CD4-positive, alpha-beta T cell treated with Interferon gamma for 1 hour (primary cell): ENCODE data around the gene PPP3R2.
"Not testable (repeated sequence)": the region's sequence is repeated elsewhere in the genome, so short reads cannot be mapped to it uniquely, and the experiment has no call there.

Experiments used
- DNase-seq: peaks from one replicate; pipeline ENCODE4 v3.0.0-alpha.2; 2020

Gene PPP3R2, protein sequence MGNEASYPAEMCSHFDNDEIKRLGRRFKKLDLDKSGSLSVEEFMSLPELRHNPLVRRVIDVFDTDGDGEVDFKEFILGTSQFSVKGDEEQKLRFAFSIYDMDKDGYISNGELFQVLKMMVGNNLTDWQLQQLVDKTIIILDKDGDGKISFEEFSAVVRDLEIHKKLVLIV

DNA sequence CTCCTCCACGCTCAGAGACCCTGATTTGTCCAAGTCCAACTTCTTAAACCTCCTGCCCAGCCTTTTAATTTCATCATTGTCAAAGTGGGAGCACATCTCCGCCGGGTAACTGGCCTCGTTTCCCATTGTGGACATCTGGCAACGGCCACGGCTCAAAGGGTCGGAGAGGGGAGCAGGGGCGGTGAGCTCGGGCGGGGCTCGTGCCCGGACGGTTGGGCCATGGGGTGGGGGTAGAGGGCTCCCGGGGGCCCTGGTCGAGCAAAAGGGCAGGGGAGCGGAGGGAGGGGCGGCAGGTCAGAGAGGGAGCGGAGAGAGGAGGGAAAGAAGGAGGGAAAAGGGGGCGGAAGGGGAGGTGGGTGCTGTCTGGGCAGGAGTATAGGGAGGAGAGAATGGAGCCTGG, at the start of gene PPP3R2:
Gene PPP3R2 (minus strand): TSS at position 174 of the 400 bp plus-strand sequence. CDS start 48 bp downstream, at position 126.
- no peak for DNase-seq

DNA sequence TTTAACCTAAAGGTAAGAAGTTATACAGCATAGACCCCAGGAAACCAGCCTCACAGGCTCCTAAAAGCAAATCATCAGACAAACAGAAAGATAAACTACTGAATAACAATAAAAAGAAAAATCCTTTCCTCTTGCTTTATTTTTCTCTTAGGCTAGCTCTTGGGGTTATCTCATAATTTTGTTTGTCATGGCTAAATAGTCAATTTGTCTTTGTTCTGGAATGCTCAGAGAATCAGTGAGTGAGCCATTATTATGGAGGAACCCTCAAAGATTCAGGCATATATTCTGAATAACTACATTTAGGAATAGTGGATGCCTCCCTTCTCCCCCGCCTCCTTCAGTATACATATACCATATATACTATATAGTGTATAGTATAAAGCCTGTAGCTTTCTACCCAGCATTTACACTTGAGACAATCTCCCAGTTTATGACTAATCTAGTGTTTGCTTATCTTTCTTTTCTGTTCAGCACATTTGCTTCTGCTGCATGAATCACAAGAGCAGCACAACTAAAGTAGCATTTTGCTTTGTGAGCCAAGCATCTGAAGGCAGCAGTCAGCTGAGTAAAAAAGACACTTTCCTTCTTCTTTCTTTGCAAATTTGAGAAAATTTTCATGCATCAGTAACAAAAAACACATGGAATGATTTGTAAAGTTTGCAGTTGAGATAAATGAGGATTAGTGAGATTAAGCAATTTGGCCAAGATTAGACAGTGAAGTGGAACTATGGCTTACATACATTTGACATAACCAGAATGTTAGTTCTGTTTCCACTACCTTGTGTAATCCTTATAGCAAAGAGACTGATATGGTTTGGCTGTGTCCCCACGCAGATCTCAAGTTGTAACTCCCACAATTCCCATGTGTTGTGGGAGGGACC, 45.3 kb upstream of the PPP3R2 start:
- DNase-seq, result no peak

- no peak for DNase-seq
Observed at GRCh38 chr9:101639311-101639710, 44.5 kb upstream of the PPP3R2 start.

- DNase-seq, result no peak
Observed at GRCh38 chr9:101636247-101636646, 41.5 kb upstream of the PPP3R2 start.

GRCh38 chr9:101635473-101635872, 40.7 kb upstream of the PPP3R2 start:
- no peak for DNase-seq

- DNase-seq, result no peak
Observed at GRCh38 chr9:101634741-101635409, 40.1 kb upstream of the PPP3R2 start.

DNA sequence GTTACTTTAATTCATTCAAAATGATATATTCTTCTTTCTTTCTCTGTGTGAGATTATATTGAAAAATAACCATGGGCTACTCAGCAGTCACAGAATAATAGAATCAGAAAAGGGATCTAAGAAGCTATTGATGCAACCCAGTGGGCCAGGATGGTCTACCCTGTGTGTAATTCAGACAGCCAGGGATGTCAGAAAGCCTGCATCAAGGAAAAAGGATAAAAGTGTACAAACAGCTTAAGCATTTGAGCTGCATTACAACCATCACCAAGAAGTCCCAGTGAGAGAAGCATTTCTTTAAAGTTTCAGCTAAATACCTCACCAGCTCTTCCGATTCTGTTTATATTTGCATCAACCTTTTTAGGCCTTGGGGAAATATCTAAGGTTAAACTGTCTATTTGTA, 37.8 kb upstream of the PPP3R2 start:
- no peak for DNase-seq

DNA sequence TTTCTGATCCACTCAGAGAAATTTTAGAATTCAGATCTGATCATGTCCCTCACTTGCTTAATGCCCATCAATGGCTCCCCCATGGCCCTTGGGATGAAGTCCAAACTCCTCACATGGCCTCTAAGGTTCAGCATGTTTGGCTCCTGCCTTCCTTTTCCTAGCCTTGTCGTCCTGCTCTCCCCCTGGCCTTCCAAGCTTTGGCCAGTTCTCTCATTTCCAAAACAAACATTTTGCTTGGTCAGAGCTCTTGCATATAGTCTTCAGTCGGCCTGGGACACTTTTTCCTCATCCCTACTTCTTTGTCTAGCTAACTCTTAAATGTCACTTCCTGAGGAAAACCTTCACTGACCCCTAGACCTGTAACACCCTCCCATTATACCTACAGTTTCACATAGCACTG, 37.1 kb upstream of the PPP3R2 start:
- no peak for DNase-seq

DNA sequence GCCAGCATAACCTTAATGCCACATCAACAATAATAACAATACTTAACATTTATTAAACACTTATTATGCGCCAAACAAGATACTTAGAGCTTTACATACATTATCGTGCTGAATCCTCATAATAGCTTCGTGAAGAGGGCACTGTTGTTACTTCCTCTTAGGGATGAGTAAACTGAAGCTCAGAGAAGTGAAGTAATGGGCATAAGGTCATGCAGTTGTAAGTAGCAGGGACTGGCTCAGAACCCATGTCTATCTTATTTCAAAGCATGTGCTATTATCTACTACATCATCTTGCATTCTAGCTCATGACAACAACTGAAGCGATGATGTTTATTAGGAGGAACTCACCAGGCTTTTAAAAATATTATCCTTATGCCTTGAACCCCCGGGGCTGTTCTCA, 34.9 kb upstream of the PPP3R2 start:
- DNase-seq, result no peak

DNA sequence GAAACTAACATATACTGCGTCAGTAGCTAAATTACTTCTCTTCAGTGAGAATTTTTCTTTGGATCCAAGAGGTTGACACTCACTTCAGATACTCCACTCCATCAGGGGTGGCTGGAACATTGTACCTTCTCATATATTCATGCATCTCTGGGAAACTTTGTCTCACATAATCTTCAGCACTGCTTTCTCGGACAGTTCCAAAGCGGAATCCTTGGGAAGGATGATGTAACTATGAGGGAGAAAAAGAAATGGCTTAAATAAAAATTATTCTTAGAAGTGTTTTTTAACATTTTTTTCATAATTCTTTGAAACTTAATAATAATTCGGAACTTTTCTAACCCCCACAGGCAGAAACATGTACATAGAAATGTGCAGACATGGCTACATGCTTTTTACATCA, 33.4 kb upstream of the PPP3R2 start:
- DNase-seq, result no peak

GRCh38 chr9:101626295-101626694, 31.5 kb upstream of the PPP3R2 start:
- no peak for DNase-seq

GRCh38 chr9:101625876-101626275, 31.1 kb upstream of the PPP3R2 start:
- DNase-seq, result no peak

DNA sequence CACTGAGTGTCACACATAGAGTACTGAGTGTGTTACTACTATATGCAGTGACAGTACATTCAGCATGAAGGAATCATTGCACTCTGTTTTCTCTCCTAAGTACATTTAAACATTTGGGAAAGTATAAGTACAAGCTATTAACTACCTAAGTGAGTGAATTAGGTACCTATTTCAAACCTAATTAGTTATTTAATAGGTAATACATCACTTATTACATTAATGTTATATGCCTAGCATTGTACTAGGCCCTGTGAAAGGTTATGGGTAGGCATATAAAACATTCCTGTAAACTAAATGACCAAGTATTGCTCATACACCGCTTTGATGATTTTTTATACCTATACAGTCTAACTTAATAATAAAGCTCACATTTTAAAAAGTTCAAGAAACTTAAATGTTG, 25.7 kb upstream of the PPP3R2 start:
- no peak for DNase-seq

- DNase-seq, result no peak
Observed at GRCh38 chr9:101618698-101619097, 23.9 kb upstream of the PPP3R2 start.

DNA sequence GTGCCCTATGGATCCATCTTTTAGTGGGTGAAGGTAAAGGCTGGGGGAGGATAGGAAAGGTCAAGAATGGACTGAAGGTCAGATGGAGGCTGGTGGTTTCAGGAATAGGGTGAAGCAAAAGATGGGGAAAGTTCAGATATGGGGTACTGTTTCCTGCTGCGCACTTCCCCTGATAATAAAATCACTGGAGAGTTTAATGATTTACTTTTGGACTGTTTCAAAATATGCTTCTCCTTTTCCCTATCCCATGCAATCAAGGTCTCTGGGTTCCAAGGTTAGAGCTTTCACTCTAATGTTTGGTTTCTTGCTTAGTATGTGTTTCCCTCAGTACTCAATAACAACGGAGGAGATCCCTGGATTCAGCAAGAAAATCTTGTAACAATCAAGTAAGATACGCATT, 10.8 kb upstream of the PPP3R2 start:
- DNase-seq, result no peak

DNA sequence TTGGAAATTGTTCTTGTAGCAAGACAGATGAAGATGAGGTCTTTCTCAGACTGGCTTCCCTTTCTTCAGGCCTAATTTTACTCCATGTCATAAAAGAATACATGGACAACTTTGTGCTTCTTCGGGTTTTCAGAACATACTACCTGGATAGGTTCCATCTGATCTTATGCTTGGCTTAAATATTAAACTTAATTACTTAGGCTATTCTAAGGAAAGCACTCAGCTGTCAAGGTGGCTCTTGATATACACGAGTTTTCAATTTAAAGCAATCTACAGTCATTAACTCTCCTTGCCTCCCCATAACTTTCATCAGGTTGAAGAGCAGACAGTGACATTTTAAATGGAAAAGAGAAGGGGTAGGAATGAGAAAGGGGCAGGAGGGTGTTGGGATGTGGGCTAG, 9.5 kb upstream of the PPP3R2 start:
- no peak for DNase-seq

GRCh38 chr9:101601904-101602765, 7.4 kb upstream of the PPP3R2 start:
- DNase-seq, result no peak

DNA sequence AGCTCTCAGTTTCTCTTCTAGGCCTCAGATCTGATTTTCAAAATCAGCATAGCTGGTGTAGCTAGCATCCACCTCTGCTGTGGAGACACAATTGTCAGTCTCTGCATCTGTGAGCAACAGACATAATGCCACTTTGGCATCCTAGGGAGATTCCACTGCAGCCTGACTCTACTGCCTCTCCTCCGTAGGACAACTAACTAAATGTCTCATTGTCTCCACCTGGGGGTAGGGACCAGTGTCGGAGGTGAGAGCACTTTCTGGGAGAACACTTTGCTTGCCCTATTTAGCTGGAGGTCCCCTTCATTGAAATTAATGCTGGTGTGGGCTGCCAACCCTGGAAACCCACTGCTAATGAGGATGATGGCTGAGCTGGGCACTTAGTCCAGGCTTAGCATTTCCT, 1.4 kb downstream of the PPP3R2 start:
- DNase-seq, result no peak

GRCh38 chr9:101592788-101593187, 2.0 kb downstream of the PPP3R2 start:
- DNase-seq, result no peak

GRCh38 chr9:101591787-101592446, 2.9 kb downstream of the PPP3R2 start:
- no peak for DNase-seq

DNA sequence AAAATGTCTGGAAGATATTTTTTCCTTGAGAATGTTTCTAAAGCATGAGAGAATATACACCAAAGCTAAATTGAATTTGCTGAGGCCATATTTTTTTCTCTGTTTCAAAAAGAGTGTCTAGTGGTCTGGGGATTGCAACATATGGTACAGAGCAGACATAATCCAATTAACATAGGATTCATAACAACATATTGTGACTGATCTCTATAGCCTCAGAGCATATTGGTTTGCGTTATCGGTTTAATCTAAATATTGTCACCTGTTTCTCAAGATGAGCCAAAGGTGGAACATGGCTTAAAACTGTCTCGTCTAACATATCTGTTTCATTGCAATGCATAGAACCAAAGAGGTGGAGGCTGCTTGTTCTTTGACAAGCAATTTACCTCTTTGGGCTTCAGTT, 3.9 kb downstream of the PPP3R2 start:
- DNase-seq, result no peak

DNA sequence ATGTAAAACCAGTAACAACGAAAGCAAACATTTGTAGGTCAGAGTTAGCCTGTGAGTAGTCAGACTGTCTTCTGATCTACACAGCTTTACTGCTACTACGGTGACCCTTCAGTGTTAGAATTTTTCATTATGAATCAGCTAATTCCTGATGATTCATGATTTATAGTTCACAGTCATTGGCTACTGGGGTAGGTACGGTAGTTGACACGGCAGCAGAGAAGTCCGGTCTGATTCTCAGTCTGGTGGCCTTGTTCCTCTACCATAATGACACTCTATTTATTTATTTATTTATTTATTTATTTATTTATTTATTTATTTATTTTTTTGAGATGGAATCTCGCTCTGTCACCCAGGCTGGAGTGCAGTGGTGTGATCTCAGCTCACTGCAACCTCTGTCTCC, 4.7 kb downstream of the PPP3R2 start:
- DNase-seq, result not testable (repeated sequence)
